Esophagus (tissue), 2 donors: Measurements from ENCODE around the gene PPM1M. TPM values are rescaled to one million over a fixed set of nuclear protein-coding genes. Genes with fewer than 3 reads are reported as not detected.

ENCODE experiments used
- H3K27ac ChIP-seq, 2 donors: one replicate each; pipeline ENCODE4 v1.5.1; 2013; ENCODE audit warnings: low read depth in 2 of 2, mild to moderate bottlenecking in 2 of 2, inconsistent platforms in 1 of 2, low read length in 1 of 2, moderate library complexity in 1 of 2
- H3K27me3 ChIP-seq, 2 donors: one replicate each; pipeline ENCODE4 v1.6.1; 2013; ENCODE audit warnings: low read length in 2 of 2, control low read depth in 1 of 2, mild to moderate bottlenecking in 1 of 2; ENCODE audit not compliant: insufficient read depth in 2 of 2, control insufficient read depth in 1 of 2
- H3K36me3 ChIP-seq, 2 donors: one replicate each; pipeline ENCODE4 v1.6.1; 2013; ENCODE audit warnings: low read length in 1 of 2; ENCODE audit not compliant: control insufficient read depth in 2 of 2, insufficient read depth in 2 of 2
- H3K4me1 ChIP-seq, 2 donors: one replicate each; pipeline ENCODE4 v1.6.1; 2013; ENCODE audit warnings: low read length in 1 of 2; ENCODE audit not compliant: control insufficient read depth in 2 of 2, insufficient read depth in 2 of 2
- H3K4me3 ChIP-seq, 2 donors: one replicate each; pipeline ENCODE4 v1.5.1; 2013; ENCODE audit warnings: low read length in 2 of 2, mild to moderate bottlenecking in 2 of 2, low read depth in 1 of 2, moderate library complexity in 1 of 2
- H3K9me3 ChIP-seq, 2 donors: one replicate each; pipeline ENCODE4 v1.6.1; 2013; ENCODE audit warnings: mild to moderate bottlenecking in 2 of 2, low read depth in 1 of 2, low read length in 1 of 2, moderate library complexity in 1 of 2; ENCODE audit not compliant: control insufficient read depth in 2 of 2, insufficient read depth in 1 of 2
- WGBS, 2 donors: extraction: QIAGEN DNeasy Blood & Tissue Kit; methylation state at CpG; one replicate each; pipeline ENCODE4 v1.1.7; 2013; 5-methylcytosine and 5-hydroxymethylcytosine counted together
- polyA plus RNA-seq, 2 donors: library from polyadenylated mRNA; stranded (reverse); fragments of 200-250 nt; gene quantifications; one replicate each; pipeline ENCODE4 v1.2.3, GENCODE V29; 2013
- donor health status: healthy with polysubstance abuse.
- donor health status: Bipolar disorder and iron deficiency.

Gene PPM1M
- polyA plus RNA-seq, 2 donors: 10.1 to 15.6 TPM

GRCh38 chr3:52290596-52291507, 45.3 kb downstream of the PPM1M start:
- H3K4me1 ChIP-seq: peaks cover 2 to 12% of the 10 kb centered on the region in 2 donors
- H3K9me3 ChIP-seq: no peaks in the 10 kb centered on the region
- no peak overlapping the region for H3K4me3 ChIP-seq
- no peaks in the 10 kb centered on the region for H3K27me3 ChIP-seq
- no peak overlapping the region for H3K27ac ChIP-seq
- WGBS, 2 donors: 79 to 92% methylated on average over 22 to 23 of the region's 23 CpGs
- H3K36me3 ChIP-seq: peaks cover 0 to 21% of the 10 kb centered on the region in 2 donors

GRCh38 chr3:52291508-52292181, 46.1 kb downstream of the PPM1M start:
- no peaks in the 10 kb centered on the region for H3K9me3 ChIP-seq
- no peak overlapping the region for H3K4me3 ChIP-seq
- peaks cover 2 to 10% of the 10 kb centered on the region in 2 donors for H3K4me1 ChIP-seq
- H3K36me3 ChIP-seq: peaks cover 0 to 21% of the 10 kb centered on the region in 2 donors
- no peaks in the 10 kb centered on the region for H3K27me3 ChIP-seq
- WGBS, 2 donors: 66 to 74% methylated on average over 7 of the region's 7 CpGs
- H3K27ac ChIP-seq: no peak overlapping the region

DNA sequence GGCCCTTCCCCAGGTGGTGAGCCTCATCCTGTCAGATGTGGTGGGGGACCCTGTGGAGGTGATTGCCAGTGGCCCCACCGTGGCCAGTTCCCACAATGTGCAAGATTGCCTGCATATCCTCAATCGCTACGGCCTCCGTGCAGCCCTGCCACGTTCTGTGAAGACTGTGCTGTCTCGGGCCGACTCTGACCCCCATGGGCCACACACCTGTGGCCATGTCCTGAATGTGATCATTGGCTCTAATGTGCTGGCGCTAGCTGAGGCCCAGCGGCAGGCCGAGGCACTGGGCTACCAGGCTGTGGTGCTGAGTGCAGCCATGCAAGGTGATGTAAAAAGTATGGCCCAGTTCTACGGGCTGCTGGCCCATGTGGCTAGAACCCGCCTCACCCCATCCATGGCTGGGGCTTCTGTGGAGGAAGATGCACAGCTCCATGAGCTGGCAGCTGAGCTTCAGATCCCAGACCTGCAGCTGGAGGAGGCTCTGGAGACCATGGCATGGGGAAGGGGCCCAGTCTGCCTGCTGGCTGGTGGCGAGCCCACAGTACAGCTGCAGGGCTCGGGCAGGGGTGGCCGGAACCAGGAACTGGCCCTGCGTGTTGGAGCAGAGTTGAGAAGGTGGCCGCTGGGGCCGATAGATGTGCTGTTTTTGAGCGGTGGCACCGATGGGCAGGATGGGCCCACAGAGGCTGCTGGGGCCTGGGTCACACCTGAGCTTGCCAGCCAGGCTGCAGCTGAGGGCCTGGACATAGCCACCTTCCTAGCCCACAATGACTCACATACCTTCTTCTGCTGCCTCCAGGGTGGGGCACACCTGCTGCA, 46.9 kb downstream of the PPM1M start:
- no peaks in the 10 kb centered on the region for H3K9me3 ChIP-seq
- WGBS, 2 donors: 95 to 96% methylated on average over 17 to 20 of the region's 20 CpGs
- peaks cover 0 to 6% of the 10 kb centered on the region in 2 donors for H3K4me1 ChIP-seq
- no peak overlapping the region for H3K27ac ChIP-seq
- no peaks in the 10 kb centered on the region for H3K27me3 ChIP-seq
- peaks cover 0 to 22% of the 10 kb centered on the region in 2 donors for H3K36me3 ChIP-seq
- no peak overlapping the region for H3K4me3 ChIP-seq

DNA sequence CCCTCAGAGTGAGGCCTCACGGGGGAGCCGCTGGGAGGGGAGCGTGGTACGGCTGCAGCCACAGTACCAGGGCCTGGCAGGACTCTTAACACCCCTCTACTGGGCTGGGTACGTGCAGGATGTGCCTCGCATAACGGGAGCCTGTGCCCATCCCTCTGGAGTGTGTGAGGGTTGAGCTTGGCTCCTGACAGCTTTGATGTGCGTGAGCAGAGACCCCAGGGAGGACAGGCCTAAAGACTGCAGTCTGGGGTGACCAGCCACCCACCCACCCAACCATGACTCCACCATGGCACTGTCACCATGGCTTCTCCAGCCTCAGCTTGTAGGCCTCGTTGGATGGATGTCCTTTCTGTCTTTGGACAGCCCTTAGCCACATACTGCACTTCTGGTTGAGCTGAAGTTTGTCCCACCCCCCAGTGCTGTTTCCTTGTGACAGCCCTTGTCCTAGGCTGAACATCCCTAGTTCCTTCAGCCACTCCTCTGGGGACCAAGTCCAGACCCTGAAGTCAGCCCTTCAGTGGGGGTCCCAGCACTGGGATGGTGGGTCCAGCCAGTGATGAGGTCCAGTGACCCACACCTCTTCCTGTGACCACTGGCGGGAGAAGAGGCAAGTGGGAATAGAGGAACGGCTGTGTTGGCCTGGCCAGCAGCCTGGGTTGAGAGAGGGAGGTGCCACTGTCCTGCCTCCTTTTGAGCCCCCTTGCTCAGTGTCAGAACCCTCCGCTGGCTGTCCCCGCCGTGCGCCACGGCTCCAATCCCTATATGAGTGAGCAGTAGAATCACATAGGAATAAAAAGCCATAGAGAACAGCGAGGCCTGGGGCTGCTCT, 48.1 kb downstream of the PPM1M start:
- 87 to 93% methylated on average over 17 of the region's 17 CpGs for WGBS, 2 donors
- peaks cover 0 to 22% of the 10 kb centered on the region in 2 donors for H3K36me3 ChIP-seq
- H3K27me3 ChIP-seq: no peaks in the 10 kb centered on the region
- no peak overlapping the region for H3K4me3 ChIP-seq
- H3K27ac ChIP-seq: no peak overlapping the region
- no peaks in the 10 kb centered on the region for H3K9me3 ChIP-seq
- H3K4me1 ChIP-seq: peaks cover 0 to 4% of the 10 kb centered on the region in 2 donors

- Histone ChIP-seq H3K4me3 (no peak overlapping the region), H3K4me1 (no peaks in the 10 kb centered on the region), H3K36me3 (peaks cover 0 to 22% of the 10 kb centered on the region in 2 donors), H3K27ac (no peak overlapping the region), H3K27me3 (no peaks in the 10 kb centered on the region), H3K9me3 (no peaks in the 10 kb centered on the region)
- 84 to 86% methylated on average over 11 of the region's 11 CpGs for WGBS, 2 donors
These were observed 49.0 kb downstream of the PPM1M start for GRCh38 chr3:52294320-52295150.

- 93% methylated on average over 5 of the region's 5 CpGs for WGBS, 2 donors
- no peaks in the 10 kb centered on the region for H3K9me3 ChIP-seq
- H3K27ac ChIP-seq: no peak overlapping the region
- H3K4me1 ChIP-seq: peaks cover 0 to 3% of the 10 kb centered on the region in 2 donors
- no peak overlapping the region for H3K4me3 ChIP-seq
- peaks cover 0 to 20% of the 10 kb centered on the region in 2 donors for H3K36me3 ChIP-seq
- no peaks in the 10 kb centered on the region for H3K27me3 ChIP-seq
These were observed 50.2 kb downstream of the PPM1M start for GRCh38 chr3:52295671-52296208.

GRCh38 chr3:52297242-52298148, 51.9 kb downstream of the PPM1M start:
- no peak overlapping the region for H3K4me3 ChIP-seq
- no peaks in the 10 kb centered on the region for H3K9me3 ChIP-seq
- H3K4me1 ChIP-seq: peaks cover 0 to 3% of the 10 kb centered on the region in 2 donors
- no peaks in the 10 kb centered on the region for H3K27me3 ChIP-seq
- WGBS, 2 donors: 78 to 83% methylated on average over 11 of the region's 11 CpGs
- no peak overlapping the region for H3K27ac ChIP-seq
- H3K36me3 ChIP-seq: peaks cover 0 to 9% of the 10 kb centered on the region in 2 donors
